Fibroblast of skin of left biceps (primary cell): ENCODE results near the gene NPTXR.

Source experiments
- DNase-seq, 2 experiments: peaks; one replicate each; pipeline ENCODE4 v3.0.0-alpha.2; 2013; ENCODE audit warnings: low read depth in 2 of 2

The NPTXR gene

GRCh38 chr22:38798496-38798895, 45.3 kb downstream of the NPTXR start:
- no peak for DNase-seq

- DNase-seq = no peak
These were observed 47.4 kb downstream of the NPTXR start for GRCh38 chr22:38796262-38796957.

GRCh38 chr22:38795569-38795968, 48.3 kb downstream of the NPTXR start:
- DNase-seq = no peak

- DNase-seq = peak; percentile 95 to 96
These were observed 49.9 kb downstream of the NPTXR start, which contains the start of gene DNAL4 for GRCh38 chr22:38793721-38794466. Gene DNAL4, minus strand, starts transcription at chr22:38794143. Its CDS starts 11,412 bp downstream, at chr22:38782731.

GRCh38 chr22:38793317-38793716, 50.5 kb downstream of the NPTXR start:
- DNase-seq = no peak

GRCh38 chr22:38792833-38793232, 51.0 kb downstream of the NPTXR start:
- no peak for DNase-seq

GRCh38 chr22:38789606-38790005, 54.2 kb downstream of the NPTXR start:
- no peak for DNase-seq

GRCh38 chr22:38788846-38789245, 55.0 kb downstream of the NPTXR start:
- no peak for DNase-seq

- DNase-seq = peak; percentile 47 to 67
These were observed 55.6 kb downstream of the NPTXR start for GRCh38 chr22:38788021-38788816.

- DNase-seq = no peak
These were observed 57.2 kb downstream of the NPTXR start for GRCh38 chr22:38786631-38787030.

- no peak for DNase-seq
These were observed 59.0 kb downstream of the NPTXR start for GRCh38 chr22:38784856-38785255.

- no peak for DNase-seq
These were observed 59.8 kb downstream of the NPTXR start for GRCh38 chr22:38784035-38784434.

- DNase-seq = no peak
These were observed 60.7 kb downstream of the NPTXR start for GRCh38 chr22:38783095-38783615.

GRCh38 chr22:38782402-38783094, 61.3 kb downstream of the NPTXR start:
- no peak for DNase-seq

- no peak for DNase-seq
These were observed 62.8 kb downstream of the NPTXR start for GRCh38 chr22:38781033-38781432.

- no peak for DNase-seq
These were observed 66.6 kb downstream of the NPTXR start for GRCh38 chr22:38777087-38777671.

- DNase-seq = no peak
These were observed 67.7 kb downstream of the NPTXR start for GRCh38 chr22:38776086-38776485.

GRCh38 chr22:38775656-38776055, 68.2 kb downstream of the NPTXR start:
- DNase-seq = no peak

- DNase-seq = no peak
These were observed 69.2 kb downstream of the NPTXR start for GRCh38 chr22:38774496-38775166.

- DNase-seq = no peak
These were observed 70.4 kb downstream of the NPTXR start for GRCh38 chr22:38773363-38773946.

- no peak for DNase-seq
These were observed 71.3 kb downstream of the NPTXR start for GRCh38 chr22:38772623-38772873.
